HG03039 (cell line): ENCODE measurements around the gene WNT9B.

Source experiments
- ATAC-seq: cut with Tn5 transposase; IDR thresholded peaks from one replicate; pipeline ENCODE4 v1.9.1; 2021; ENCODE audit warnings: mild to moderate bottlenecking, moderate library complexity; ENCODE audit not compliant: unreplicated experiment

Gene WNT9B

GRCh38 chr17:46851029-46851741 is at the start of gene WNT9B:
TSS of gene WNT9B (plus strand) at chr17:46851583. CDS start at chr17:46851639, 56 bp downstream.
- no peak for ATAC-seq

GRCh38 chr17:46802800-46803199 is 48.6 kb upstream of the WNT9B start:
- no peak for ATAC-seq

GRCh38 chr17:46803544-46803943 is 47.8 kb upstream of the WNT9B start:
- no peak for ATAC-seq

- no peak for ATAC-seq
These were observed 45.6 kb upstream of the WNT9B start for GRCh38 chr17:46805771-46806170.

DNA sequence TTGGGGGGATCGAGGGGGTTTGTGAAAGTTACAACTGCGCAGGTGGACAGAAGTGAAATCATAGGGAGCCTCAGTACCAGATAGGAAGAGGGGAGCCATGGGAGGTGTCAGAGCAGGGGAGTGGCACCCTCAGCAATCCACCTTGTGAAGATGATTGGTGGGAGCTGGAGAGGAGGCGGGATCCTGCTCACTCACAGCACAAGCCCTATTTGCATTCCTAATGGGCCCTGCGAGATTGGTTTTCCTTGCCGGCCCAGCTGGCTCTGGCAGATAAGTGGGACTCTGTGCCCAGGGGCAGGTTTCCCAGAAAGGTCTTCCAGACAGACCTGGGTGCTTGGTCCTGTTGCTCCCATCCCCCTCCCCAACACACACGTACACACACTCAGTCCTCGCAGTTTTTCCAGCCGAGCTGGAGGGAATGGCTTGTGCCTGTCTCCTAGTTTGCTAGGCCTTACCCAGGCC is 42.2 kb upstream of the WNT9B start:
- ATAC-seq = no peak

- no peak for ATAC-seq
These were observed 40.5 kb upstream of the WNT9B start for GRCh38 chr17:46810837-46811236.

GRCh38 chr17:46811978-46812583 is 39.3 kb upstream of the WNT9B start:
- no peak for ATAC-seq

DNA sequence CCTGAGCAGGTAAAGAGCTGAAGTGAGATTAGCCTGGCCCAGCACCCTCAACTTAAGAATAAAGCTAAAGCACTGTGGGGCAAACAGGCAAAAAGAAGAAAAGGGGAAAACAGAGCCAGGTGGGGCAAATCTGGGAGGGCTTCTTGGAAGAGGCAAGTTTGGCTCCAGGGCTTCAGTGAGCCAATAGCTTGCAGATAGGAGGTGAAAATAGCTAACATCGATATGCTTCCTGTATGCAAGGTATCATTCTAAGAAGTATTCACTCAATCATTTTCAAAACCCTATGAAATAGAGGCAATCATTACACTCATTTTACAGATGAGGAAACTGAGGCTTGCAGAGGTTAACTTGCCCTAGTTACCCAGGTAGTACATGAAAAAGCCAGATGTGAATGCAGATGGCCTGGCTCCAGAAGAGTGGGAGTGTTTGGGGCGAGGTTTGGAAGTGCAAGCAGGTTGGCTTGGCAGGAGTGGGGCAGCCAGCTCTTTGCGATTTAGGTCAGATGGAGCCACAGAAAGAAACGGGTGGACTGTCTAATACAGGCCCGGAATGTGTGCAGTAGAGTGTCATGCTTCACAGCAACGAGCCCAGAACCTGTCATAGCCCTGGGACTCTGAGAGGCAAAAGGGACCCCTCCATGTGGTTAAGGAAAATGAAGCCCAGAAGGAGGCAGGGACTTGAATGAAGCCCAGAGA is 38.6 kb upstream of the WNT9B start:
- no peak for ATAC-seq

- ATAC-seq = no peak
These were observed 37.5 kb upstream of the WNT9B start for GRCh38 chr17:46813920-46814319.

DNA sequence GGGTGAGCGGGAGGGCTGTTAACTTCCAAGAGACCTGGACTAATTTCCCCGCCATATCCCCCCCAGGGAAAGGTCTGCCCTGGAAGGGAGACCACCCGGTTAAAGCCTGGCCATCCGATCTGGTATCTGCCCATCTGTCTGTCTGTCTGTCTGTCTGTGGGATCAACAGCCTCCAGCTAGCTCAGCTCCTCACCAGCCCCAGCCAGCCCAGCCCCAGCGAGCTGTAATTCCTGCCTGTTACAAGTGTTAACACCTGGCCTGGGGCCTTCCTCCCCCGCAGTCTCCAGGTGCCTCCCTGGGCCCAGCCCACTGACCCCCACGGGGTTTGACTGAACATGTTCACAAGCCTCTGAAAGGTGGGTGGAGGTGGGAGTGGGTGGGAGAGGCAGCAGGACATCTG is 36.9 kb upstream of the WNT9B start:
- no peak for ATAC-seq

- ATAC-seq = no peak
These were observed 35.7 kb upstream of the WNT9B start for GRCh38 chr17:46815474-46816353.

GRCh38 chr17:46817151-46817900 is 34.1 kb upstream of the WNT9B start:
- ATAC-seq = no peak

GRCh38 chr17:46817901-46818209 is 33.5 kb upstream of the WNT9B start:
- ATAC-seq = no peak

- no peak for ATAC-seq
These were observed 33.0 kb upstream of the WNT9B start, which contains the start of gene WNT3 for GRCh38 chr17:46818316-46818928. TSS of gene WNT3 (minus strand) at chr17:46818692. CDS start at chr17:46818597, 95 bp downstream.

- no peak for ATAC-seq
These were observed 32.2 kb upstream of the WNT9B start for GRCh38 chr17:46818929-46819859.

GRCh38 chr17:46819906-46820351 is 31.5 kb upstream of the WNT9B start:
- no peak for ATAC-seq

GRCh38 chr17:46820592-46821450 is 30.6 kb upstream of the WNT9B start:
- ATAC-seq = no peak
